ENCODE data around the gene SPG21.

The SPG21 gene

DNA sequence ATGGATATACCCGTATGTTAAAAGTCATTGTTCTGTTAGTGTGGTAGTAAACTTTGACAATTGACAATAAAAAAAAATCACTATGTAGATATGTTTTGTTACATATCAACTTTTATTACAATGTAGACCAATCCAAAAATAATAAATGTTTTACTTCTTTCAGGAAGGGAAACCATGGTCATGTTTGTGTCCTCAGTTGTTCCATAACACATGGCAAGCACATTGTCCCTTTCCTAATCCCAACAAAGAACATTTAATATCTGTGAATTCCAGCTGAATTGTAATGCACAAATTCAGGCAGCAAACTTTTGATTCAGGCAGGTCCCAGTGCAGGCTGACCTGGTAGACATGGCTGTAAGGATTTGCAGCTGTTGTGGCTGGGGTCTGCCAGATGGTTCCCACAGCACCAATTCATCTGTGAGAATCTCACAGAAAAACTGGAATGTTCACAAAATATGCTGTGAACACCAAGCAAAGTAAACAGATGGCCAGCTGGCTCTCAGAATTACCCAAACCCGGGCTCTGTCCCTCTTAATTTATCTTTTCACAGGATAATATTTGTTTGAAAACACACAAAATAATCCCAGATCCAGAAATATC is 1.9 kb upstream of the SPG21 start:
- no peak for DNase-seq (ENCODE audit: low read depth in 3 of 3)

DNA sequence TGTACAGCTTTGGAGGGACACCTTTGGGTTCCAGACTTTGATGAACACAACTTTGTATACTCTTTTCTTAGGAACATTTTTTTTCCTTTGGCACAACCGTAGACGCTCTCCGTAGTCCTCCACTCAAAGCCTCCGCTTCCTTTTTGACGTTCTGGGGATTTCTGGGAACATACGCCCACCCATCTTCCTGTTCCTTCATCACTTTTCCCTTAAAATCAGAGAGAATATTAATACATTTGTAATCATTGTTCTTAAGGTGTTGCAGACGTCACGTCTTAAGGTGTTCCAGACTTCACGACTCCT is 405 bp upstream of the SPG21 start:
- DNase-seq (ENCODE audit: low read depth in 3 of 3): no peak

DNA sequence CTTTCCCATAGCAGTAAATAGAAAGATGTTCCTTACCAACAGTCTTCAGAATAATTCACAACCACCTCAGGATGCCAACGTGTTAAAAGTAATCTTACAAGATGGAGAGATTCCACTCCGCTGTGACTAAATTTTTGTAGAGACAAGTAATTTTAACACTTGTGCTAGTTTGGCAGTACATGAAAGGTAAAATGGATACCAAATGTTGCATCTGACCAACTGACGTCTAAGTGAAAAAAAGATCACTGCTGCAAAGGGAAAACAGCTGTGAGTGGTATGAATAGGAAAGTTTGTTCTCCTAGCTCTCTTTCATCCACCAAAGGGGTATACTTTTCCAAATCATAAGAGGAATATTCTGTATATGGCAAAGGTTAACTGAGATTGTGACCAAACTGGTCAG is 2.6 kb downstream of the SPG21 start:
- DNase-seq (ENCODE audit: low read depth in 3 of 3): no peak

DNA sequence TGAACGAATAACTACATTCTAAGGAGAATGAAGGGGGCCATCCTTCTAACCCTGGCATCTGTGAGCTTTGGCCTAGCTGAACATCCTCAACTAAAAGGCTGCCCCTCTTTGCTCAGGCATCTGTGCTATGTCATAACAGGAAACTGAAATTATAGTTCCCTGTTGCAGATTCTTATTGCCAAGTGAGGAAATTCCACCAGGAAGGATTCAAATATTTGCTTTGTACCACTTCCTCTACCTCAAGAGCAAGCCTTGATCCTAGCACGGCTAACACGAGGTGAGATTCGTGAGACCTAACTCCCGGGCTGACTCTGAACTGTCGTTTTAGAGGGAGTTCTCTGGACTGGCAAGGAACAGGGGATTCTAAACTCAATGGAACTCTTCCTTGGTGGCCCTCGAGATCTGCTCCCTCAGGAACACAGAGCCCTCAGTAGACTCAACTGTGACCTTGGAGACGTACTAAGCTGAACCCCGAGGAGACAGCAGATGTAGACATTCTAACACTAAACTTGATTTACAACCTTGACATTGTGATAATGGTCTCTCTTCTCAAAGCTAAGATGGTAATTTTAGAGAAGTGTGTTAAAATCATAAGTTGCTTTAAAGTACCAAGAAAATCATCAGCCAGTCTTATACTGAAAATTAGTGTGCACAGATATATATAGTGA is 4.2 kb downstream of the SPG21 start:
- no peak for DNase-seq (ENCODE audit: low read depth in 3 of 3)

DNA sequence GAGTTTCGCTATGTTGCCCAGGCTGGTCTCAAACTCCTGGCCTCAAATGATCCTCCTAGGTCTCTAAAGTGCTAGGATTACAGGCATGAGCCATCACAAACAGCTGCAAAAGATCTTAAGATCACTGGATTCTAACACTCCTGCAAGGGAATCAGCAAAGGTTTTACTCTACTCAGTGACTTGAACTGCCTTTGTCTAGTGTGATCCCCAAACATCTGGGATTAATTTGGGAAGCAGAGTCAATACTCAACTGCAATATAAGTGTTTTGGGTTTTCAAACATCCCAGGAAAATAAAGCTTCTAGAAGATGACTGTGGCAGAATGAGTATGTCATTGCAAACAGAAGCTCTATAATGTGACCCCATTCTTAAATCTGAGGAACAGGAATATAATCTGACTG is 7.2 kb downstream of the SPG21 start:
- DNase-seq (ENCODE audit: low read depth in 3 of 3): no peak

DNA sequence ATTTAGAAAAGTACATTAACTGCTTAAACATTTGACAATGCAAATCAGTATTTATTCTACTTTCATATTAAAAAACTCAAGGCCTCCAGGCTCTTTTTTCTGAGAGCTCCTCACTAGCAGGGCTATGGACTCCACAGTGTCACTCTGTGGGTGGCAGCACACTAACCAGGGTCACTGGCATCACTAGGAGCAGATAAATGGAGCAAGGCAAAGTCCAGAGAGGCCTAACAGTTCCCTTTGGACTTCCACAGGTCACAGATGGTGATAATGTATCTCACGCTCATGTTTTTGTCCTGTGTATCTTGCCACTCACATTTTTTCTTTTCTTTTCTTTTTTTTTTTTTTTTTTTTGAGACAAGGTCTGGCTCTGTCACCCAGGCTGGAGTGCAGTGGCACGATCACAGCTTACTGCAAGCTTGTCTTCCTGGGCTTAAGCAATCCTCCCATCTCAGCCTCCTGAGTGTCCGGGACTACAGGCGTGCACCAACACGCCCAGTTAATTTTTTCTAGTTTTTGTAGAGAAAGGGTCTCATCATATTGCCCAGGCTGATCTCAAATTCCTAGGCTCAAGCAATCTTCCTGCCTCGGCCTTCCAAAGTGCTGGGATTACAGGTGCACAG is 7.8 kb downstream of the SPG21 start:
- DNase-seq (ENCODE audit: low read depth in 3 of 3): no peak

DNA sequence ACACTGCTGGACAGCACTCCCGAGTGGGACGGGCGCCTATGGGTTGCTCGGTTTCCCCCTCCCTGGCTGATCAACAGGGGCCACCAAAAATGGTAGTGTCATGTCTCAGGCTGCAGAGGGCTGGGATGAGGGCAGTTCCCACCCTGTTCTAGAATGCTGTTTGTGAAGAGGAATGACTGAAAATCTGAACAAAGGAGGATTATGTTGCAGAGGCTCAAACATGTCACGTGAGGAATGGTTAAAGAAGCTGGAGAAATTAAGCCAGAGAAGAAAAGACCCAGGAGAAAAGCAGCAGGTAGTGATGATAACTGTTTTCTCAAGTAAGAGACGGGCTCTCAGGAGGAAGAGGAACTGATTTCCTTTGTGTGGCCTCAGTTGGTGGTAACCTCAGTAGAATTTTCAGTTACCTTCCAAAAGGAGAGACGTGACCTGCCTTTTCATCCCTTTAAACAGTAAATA is 10.4 kb downstream of the SPG21 start:
- DNase-seq (ENCODE audit: low read depth in 3 of 3): no peak

DNA sequence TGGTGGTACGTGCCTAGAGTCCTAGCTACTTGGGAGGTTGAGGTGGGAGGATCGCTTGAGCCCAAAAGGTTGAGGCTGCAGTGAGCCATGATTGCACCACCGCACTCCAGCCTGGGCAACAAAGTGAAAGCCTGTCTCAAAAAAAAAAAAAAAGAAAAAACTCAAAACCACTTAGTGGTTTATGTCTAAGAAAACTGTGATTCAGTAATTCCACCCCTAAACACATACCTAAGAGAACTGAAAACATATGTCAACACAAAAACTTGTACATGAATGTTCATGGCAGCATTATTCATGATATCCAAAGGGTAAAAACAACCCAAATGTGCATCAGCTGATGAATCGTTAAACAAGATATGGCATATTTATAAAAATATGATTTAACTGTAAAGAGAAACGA is 14.3 kb downstream of the SPG21 start:
- DNase-seq (ENCODE audit: low read depth in 3 of 3): no peak

DNA sequence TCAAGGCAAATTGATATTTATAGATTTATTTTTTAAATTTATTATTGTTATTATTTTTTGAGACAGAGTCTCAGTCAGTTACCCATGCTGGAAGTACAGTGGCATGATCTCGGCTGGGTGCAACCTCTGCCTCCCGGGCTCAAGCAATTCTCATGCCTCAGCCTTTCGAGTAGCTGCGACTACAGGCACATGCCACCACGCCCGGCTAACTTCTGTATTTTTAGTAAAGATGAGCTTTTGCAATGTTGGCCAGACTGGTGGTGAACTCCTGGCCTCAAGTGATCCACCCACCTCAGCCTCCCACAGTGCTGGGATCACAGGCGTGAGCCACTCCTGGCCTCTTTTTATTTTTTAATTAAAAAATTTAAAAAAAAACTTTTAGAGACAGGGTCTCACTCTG is 19.0 kb downstream of the SPG21 start:
- DNase-seq (ENCODE audit: low read depth in 3 of 3): no peak

DNA sequence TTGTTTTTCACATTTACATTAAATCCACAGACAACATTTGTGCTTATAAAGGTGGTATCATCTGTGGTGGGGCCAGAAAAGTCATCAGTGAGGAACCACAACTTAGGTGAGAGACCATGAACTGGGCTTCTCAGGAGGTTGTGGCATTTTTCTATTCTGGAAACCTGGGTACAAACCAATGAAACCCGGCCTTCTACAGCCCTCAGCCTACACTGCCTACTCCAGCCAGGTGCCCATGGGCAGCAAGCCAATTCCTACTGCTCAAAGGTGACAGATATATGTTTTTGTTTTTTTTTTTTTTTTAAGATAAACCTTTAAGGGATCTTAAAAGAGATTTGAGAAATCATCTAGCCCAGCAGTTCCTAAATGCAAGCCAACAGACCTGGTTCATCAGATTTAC is 20.3 kb downstream of the SPG21 start:
- no peak for DNase-seq (ENCODE audit: low read depth in 3 of 3)

DNA sequence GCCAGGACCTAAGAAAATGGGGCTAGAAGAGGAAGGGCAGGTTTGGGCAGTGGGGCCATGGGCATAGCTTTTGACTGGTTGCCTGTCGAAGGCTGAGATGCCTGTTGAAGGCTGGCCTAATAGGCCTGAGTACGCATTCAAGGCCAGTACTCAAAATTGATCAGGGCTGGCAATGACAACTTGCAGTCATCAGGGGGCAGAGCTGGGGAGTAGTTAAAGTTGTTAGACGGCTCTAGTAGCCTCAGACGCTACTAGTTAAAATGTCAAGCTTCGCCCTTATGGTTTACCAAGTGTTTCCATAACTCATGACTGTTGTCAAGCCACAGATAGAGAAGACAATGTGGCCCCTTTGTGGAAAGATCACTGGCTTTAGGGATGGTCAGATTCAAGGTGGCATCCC is 28.7 kb downstream of the SPG21 start:
- DNase-seq (ENCODE audit: low read depth in 3 of 3): no peak

DNA sequence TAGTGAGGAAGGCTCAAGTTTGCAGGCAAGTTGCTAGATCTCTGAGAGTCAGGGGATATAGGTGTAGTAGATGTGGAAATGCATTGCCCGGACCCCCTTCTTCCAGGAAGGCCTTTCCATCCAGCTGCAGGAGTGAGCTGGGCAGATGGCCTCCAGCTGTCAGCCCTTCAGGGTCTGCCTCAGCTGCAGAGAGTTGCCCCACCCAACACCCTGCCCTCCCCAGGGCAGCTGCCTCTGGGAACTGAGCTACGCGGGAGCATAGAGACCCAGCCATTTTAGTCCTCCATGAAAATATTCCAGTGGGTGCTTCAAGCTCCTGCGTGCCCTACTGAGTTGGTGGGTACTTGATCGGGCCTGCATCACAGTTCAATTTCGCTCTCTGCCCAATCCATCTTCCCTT is 29.6 kb downstream of the SPG21 start:
- no peak for DNase-seq (ENCODE audit: low read depth in 3 of 3)

DNA sequence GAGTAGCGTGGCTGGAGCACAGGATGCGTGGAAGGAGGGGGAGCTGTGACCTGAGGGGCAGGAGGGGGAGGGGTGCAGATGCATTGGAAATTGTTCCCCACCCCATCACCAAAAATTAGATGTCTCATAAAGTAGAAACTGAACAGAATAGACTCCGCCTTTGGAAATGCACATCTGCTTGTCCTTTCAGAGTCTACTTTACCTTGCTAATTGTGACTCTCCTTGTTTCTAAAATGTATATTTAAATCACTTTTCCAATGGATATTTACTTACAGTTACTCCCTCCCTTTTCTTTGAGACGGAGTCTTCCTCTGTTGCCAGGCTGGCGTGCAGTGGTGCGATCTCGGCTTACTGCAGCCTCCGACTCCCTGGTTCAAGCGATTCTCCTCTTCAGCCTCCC is 30.6 kb downstream of the SPG21 start:
- DNase-seq (ENCODE audit: low read depth in 3 of 3): no peak

DNA sequence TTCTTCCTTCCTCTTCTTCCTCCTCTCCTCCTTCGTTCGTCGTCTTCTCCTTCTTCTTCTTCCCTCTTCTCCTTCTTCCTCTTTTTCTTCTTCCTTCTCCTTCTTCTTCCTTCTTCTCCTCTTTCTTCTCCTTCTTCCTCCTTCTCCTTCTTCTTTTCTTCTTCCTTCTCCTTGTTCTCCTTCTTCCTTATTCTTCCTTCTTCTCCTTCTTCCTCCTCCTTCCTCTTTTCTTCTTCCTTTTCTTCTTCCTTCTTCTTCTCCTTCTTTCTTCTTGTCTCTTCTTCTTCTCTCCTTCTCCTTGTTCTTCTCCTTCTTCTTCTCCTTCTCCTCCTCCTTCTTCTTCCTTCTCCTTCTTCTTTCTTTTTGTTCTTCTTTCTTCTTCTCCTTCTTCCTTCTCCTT is 35.3 kb downstream of the SPG21 start:
- no peak for DNase-seq (ENCODE audit: low read depth in 3 of 3)

DNA sequence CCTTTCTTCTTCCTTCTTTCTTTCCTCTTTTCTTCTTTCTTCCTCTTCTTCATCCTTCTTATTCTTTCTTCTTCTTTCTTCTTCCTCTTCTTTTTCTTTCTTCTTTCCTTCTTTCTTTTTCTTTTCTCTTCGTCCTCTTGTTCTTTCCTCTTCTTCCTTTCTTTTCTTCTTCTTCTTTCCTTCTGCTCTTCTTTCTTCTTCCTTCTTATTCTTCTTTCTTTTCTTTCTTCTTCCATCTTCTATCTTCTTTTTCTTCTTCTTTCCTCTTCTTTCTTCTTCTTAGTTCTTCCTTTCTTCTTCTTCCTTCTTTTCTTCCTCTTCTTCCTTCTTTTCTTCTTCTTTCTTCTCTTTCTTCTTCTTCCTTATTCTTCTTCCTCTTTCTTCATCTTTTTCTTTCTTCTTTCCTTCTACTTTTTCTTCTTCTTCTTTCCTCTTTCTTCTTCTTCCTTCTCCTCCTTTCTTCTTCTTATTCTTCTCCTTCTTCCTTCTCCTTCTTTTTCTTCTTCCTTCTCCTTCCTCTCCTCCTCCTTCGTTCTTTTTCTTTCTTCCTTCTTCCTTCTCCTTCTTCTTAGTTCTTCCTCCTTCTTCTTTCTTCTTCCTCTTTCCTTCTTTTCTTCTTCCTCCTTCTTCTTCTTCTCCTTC is 37.8 kb downstream of the SPG21 start:
- DNase-seq (ENCODE audit: low read depth in 3 of 3): no peak

DNA sequence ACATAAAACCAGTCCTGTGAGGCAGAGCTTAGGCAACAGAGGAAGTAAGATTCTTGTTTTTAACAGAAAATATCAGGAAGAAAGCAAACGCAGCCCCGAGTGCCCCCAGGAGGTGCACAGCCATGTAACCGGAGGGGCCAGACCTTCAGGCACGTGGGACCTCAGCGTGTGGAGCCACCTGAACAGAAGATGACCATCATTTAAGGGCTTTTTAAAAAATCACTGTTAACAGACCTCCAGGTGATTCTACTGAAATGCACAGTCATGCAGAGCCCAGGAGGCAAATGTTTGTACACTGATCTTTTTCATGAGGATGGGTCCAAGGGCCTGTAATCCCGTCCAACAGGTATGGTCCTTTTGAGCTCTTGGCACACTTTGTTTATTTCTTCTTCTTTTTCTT is 38.8 kb downstream of the SPG21 start:
- no peak for DNase-seq (ENCODE audit: low read depth in 3 of 3)

DNA sequence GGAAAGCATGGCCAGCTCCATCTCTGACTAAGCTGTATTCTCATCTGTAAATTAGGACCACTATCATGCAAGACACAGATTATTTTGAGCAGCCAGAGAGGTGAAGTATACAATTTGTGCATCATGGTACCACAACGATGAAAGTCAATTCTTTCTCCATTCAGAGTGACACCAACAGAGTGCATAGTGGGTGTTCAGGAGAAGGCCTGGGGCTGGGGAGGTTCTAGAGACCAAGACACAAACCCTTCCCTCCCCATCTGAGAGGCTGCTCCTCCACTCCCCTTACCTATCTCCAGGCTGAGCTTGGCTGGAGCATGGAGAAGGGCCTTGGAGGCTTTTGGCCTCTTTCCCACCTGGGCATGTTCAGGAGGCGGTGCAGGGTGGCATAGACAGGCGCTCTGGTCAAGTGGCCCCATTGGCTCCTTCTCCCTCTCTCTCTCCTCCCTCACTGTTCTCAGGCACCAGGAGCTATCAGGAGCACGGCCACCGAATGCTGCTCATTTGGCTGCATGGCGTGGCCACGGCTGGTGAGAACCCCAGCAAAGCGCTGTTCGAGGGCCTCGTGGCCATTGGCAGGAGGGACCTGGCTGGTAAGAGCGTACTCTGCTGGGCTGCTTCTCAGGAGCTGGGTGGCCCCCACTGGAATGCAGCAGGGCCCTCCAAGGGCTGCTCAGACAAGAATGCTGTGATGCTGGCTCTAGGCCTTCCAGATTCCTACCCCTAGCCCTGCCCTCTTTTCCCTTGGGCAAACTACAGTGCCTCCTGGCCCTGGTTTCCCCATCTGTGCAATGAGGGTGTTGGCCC is 40.1 kb downstream of the SPG21 start:
- no peak for DNase-seq (ENCODE audit: low read depth in 3 of 3)

DNA sequence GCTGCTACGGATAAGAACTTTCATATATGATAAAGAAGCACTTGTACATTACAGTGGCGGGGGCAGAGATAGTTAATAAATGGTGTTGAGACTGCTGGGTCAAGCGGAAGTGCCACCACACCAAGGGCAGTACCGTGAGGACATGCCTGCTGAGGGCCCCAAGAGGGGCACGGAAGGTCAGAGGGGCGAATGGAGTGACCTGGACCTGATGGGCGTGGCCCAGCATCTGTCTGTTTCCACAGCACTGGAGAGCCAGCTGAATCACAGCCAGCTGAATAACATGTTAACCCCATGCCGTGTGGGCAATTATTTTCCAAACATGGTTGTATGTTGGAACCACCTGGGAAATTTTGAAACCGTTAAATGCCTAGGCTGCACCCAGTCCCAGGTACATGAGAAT is 40.8 kb downstream of the SPG21 start:
- no peak for DNase-seq (ENCODE audit: low read depth in 3 of 3)

DNA sequence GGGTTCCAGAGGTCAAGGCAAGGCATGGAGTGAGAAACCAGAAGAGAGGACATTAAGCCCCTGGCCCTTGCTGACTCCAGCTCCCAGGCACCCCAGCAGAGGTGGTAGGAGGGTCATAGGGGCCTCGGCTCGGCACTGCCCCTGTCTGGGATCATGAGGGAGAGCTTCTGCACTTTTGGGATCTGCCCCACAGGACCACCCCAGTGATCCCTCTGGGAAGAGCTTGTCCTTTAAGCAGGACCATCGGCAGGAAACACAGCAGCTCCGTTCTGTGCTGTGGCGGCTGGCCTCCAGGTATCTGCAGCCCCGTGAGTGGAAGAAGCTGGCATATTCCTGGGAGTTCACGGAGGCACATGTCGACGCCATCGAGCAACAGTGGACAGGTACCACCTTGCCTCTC is 42.5 kb downstream of the SPG21 start:
- DNase-seq (ENCODE audit: low read depth in 3 of 3): no peak

DNA sequence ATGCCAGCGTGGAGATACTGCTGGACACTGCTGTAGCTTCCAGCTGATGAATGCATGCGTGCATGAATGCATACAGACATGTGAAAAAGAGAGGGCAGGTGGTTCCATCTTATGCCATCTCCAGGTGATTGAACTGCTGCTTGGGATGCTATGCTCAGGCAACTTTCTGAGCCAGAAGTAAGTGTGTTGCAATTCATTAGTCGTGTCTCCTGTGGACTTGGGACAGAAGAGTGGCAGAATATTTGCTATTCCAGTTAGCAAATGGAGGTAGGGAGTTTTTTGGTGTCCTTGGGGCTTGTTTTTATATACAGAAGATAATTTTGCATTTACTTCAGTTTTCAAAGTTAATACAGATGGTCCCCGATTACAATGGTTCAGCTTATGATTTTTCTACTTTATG is 44.8 kb downstream of the SPG21 start:
- DNase-seq (ENCODE audit: low read depth in 3 of 3): no peak

DNA sequence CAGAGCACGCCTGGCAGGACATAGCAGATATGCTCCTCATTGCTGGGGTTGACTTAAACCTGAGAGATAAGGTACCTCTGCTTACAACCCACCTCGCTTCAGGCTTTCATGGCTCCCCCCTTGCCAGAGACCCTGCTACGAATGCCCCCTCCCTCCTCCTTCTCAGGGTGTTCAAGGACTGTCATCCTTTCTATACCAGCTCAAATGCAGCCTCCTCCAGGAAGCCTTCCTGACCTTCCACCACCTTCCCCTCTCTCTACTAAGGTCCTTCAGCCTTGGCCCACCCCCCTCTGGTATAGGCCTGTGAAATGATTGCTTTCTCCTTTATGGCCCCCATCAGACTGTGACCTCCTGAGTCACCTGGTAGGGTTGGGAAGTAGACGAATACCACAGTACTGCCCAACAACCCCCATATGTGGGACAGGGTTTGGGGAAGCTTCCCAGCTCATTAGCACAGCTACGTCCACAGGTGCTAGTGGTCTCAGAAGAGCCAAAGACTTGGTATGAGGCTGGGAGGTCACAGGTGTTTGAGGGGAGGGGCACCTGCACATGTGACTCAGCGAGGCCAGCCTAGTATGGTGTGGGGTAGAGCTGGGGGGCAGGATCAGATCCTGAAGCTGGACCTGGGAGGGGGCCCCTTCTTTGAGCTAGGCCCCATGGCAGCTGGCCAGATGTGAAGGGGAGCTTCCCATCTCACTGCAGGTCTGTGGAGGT is 46.0 kb downstream of the SPG21 start:
- DNase-seq (ENCODE audit: low read depth in 3 of 3): no peak

DNA sequence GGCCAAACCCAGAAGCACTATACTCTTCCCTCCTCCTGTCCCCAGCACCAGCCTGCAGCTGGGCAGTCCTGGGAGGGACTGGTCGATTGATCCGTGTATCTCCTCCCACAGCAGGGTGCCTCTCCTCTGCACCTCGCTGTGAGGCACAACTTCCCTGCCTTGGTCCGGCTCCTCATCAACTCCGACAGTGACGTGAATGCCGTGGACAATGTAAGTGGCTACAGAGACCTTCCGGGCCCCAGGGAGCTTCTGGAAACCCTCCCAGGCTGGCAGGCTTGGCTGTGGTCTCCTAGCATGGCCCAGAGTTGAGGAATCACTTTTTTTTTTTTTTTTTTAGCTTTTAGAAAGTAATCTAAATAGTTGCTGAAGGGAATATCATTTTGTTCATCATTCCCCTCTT is 47.4 kb downstream of the SPG21 start:
- no peak for DNase-seq (ENCODE audit: low read depth in 3 of 3)
